ENCODE data around the gene PHF14. TPM values are rescaled to one million over a fixed set of nuclear protein-coding genes. Genes with fewer than 3 reads are reported as not detected.
"Not testable (repeated sequence)": the region's sequence is repeated elsewhere in the genome, so short reads cannot be mapped to it uniquely, and the experiment has no call there.

Gene PHF14
- total RNA-seq, 1 experiment from 2014 or later = 35.4 TPM

GRCh38 chr7:10977113-10977512 is 3.4 kb downstream of the PHF14 start:
- no peak for ATAC-seq
- TF ChIP-seq EZH2 (IDR thresholded peaks at IDR 0.05; ENCODE audit: low read length, unreplicated experiment) (no peak), EZH2phosphoT487 (IDR thresholded peaks at IDR 0.05; ENCODE audit: borderline replicate concordance, low read length) (no peak), CTCF (conservative IDR thresholded peaks at IDR 0.05; ENCODE audit: low read depth, low read length) (no peak)
- H3K79me2 ChIP-seq (ENCODE audit: low read length) = peaks cover 70% of the 10 kb centered on the region
- 0 out of 2 replicates have a peak overlapping the region, but pooled peaks have one; percentile 96 for H3K4me2 ChIP-seq (ENCODE audit: low read length)
- no peak overlapping the region for H3K9ac ChIP-seq (ENCODE audit: low read length)
- H2AFZ ChIP-seq (ENCODE audit: low read length) = no peak overlapping the region
- POLR2A ChIA-PET (ENCODE audit: unreplicated experiment) = no interaction called here
- H3F3A ChIP-seq (ENCODE audit: low read length, unreplicated experiment) = no peaks in the 10 kb centered on the region
- H3K4me3 ChIP-seq (ENCODE audit: low read length) = no peak overlapping the region
- CTCF ChIA-PET = no interaction called here
- H3K4me1 ChIP-seq (ENCODE audit: insufficient read depth, low read length) = peaks cover 20% of the 10 kb centered on the region
- BruUV-seq (replicated peaks) = no TSS peak
- no peaks in the 10 kb centered on the region for H3K9me3 ChIP-seq (ENCODE audit: low read length)
- DNase-seq = no peak
- intact Hi-C loops (cut with micrococcal nuclease) = no loop called here
- H4K20me1 ChIP-seq (ENCODE audit: low read length) = no peaks in the 10 kb centered on the region
- peaks cover 14% of the 10 kb centered on the region for H3K36me3 ChIP-seq (ENCODE audit: low read depth, low read length)
- H3K27me3 ChIP-seq (ENCODE audit: low read length) = no peaks in the 10 kb centered on the region
- no peak overlapping the region for H3K27ac ChIP-seq (ENCODE audit: low read length)
- no peaks in the 10 kb centered on the region for H3K9me2 ChIP-seq (replicated peaks; ENCODE audit: low read length)

- Histone ChIP-seq H3K36me3 (ENCODE audit: low read depth, low read length) (peaks cover 27% of the 10 kb centered on the region), H3K4me2 (ENCODE audit: low read length) (no peak overlapping the region), H3K79me2 (ENCODE audit: low read length) (peaks cover 48% of the 10 kb centered on the region), H3K9ac (ENCODE audit: low read length) (no peak overlapping the region), H3K9me2 (replicated peaks; ENCODE audit: low read length) (no peaks in the 10 kb centered on the region), H2AFZ (ENCODE audit: low read length) (no peak overlapping the region), H3K4me3 (ENCODE audit: low read length) (no peak overlapping the region), H4K20me1 (ENCODE audit: low read length) (no peaks in the 10 kb centered on the region), H3K27me3 (ENCODE audit: low read length) (no peaks in the 10 kb centered on the region), H3F3A (ENCODE audit: low read length, unreplicated experiment) (no peaks in the 10 kb centered on the region), H3K27ac (ENCODE audit: low read length) (no peak overlapping the region), H3K4me1 (ENCODE audit: insufficient read depth, low read length) (0 out of 2 replicates have a peak, but pooled peaks cover 3% of the 10 kb centered on the region), H3K9me3 (ENCODE audit: low read length) (no peaks in the 10 kb centered on the region)
- no peak for DNase-seq
- TF ChIP-seq CTCF (conservative IDR thresholded peaks at IDR 0.05; ENCODE audit: low read depth, low read length) (no peak), EZH2 (IDR thresholded peaks at IDR 0.05; ENCODE audit: low read length, unreplicated experiment) (no peak), EZH2phosphoT487 (IDR thresholded peaks at IDR 0.05; ENCODE audit: borderline replicate concordance, low read length) (no peak)
- intact Hi-C loops (cut with micrococcal nuclease) = no loop called here
- no TSS peak for BruUV-seq (replicated peaks)
- ChIA-PET CTCF (no interaction called here), POLR2A (ENCODE audit: unreplicated experiment) (no interaction called here)
- no peak for ATAC-seq
Observed at GRCh38 chr7:10981317-10981716, 7.6 kb downstream of the PHF14 start.

- CTCF ChIA-PET; ATAC-seq; DNase-seq; H3K4me3 ChIP-seq (ENCODE audit: low read length); H2AFZ ChIP-seq (ENCODE audit: low read length); H3K9me2 ChIP-seq (replicated peaks; ENCODE audit: low read length); H3K9ac ChIP-seq (ENCODE audit: low read length); H3K27ac ChIP-seq (ENCODE audit: low read length); H3K9me3 ChIP-seq (ENCODE audit: low read length); POLR2A ChIA-PET (ENCODE audit: unreplicated experiment); H3K4me2 ChIP-seq (ENCODE audit: low read length); H4K20me1 ChIP-seq (ENCODE audit: low read length); intact Hi-C loops (cut with micrococcal nuclease); H3K4me1 ChIP-seq (ENCODE audit: insufficient read depth, low read length); H3K27me3 ChIP-seq (ENCODE audit: low read length); BruUV-seq (replicated peaks); H3K79me2 ChIP-seq (ENCODE audit: low read length); H3F3A ChIP-seq (ENCODE audit: low read length, unreplicated experiment): not testable (repeated sequence)
- peaks cover 17% of the 10 kb centered on the region for H3K36me3 ChIP-seq (ENCODE audit: low read depth, low read length)
Observed at GRCh38 chr7:10990748-10991147, 17.1 kb downstream of the PHF14 start.

GRCh38 chr7:10995482-10996166 is 22.0 kb downstream of the PHF14 start:
- H3K36me3 ChIP-seq (ENCODE audit: low read depth, low read length) = peaks cover 21% of the 10 kb centered on the region
- peaks cover 24% of the 10 kb centered on the region for H3K79me2 ChIP-seq (ENCODE audit: low read length)
- CTCF ChIA-PET = interaction anchor here (0.6 kb wide), 1 partner anchor 350 kb away, joined by 4 read pairs; no protein-coding TSS in a partner anchor
- H3F3A ChIP-seq (ENCODE audit: low read length, unreplicated experiment); H4K20me1 ChIP-seq (ENCODE audit: low read length); H3K27ac ChIP-seq (ENCODE audit: low read length); H3K4me1 ChIP-seq (ENCODE audit: insufficient read depth, low read length); H3K9me3 ChIP-seq (ENCODE audit: low read length); H2AFZ ChIP-seq (ENCODE audit: low read length); H3K9me2 ChIP-seq (replicated peaks; ENCODE audit: low read length); H3K27me3 ChIP-seq (ENCODE audit: low read length); H3K4me3 ChIP-seq (ENCODE audit: low read length); ATAC-seq; BruUV-seq (replicated peaks); H3K4me2 ChIP-seq (ENCODE audit: low read length); intact Hi-C loops (cut with micrococcal nuclease); POLR2A ChIA-PET (ENCODE audit: unreplicated experiment); H3K9ac ChIP-seq (ENCODE audit: low read length); DNase-seq: not testable (repeated sequence)

Measured in PC-3 (cell line).